MCF 10A (cell line): ENCODE results near the gene TRIM14. TPM values are rescaled to one million over a fixed set of nuclear protein-coding genes. Genes with fewer than 3 reads are reported as not detected.

ENCODE experiments used
- Bru-seq: library from RNA; stranded (reverse); fragments of 400-500 nt; gene quantifications from one replicate; lab custom pipeline; 2021; lab: Mats Ljungman, UMichigan
- BruChase-seq, 2 experiments: library from RNA; stranded (reverse); fragments of 400-500 nt; gene quantifications; one replicate each; lab custom pipeline; 2021; lab: Mats Ljungman, UMichigan
- BruUV-seq: library from RNA; stranded (reverse); fragments of 400-500 nt; replicated peaks from 2 replicates; lab custom pipeline; 2021; lab: Mats Ljungman, UMichigan
- CTCF ChIA-PET: fragments of 300-600 bp; sonication (Branson Sonifier 250); formaldehyde crosslinking; extraction: SDS; loops from one replicate; lab custom pipeline; 2021; ENCODE audit warnings: antibody characterized with exemption, inconsistent platforms; lab: Yijun Ruan, JAX
- POLR2A ChIA-PET: fragments of 300-600, 350-650 bp; sonication (Branson Sonifier 250); formaldehyde crosslinking; extraction: SDS; loops from one replicate; lab custom pipeline; 2020; ENCODE audit warnings: antibody characterized with exemption, inconsistent platforms; lab: Yijun Ruan, JAX
- DNase-seq: peaks from one replicate; pipeline ENCODE4 v3.0.0-alpha.2; 2018; ENCODE audit not compliant: unreplicated experiment
- H3K27ac Mint-ChIP-seq: one replicate; pipeline ENCODE4 v1.8.0; 2022; ENCODE audit warnings: mild to moderate bottlenecking, low read depth, mixed read lengths; ENCODE audit not compliant: unreplicated experiment
- H3K27me3 Mint-ChIP-seq: one replicate; pipeline ENCODE4 v1.8.0; 2022; ENCODE audit warnings: mixed read lengths; ENCODE audit not compliant: insufficient read depth, unreplicated experiment
- H3K36me3 Mint-ChIP-seq: one replicate; pipeline ENCODE4 v1.8.0; 2022; ENCODE audit warnings: mild to moderate bottlenecking, moderate library complexity, mixed read lengths; ENCODE audit not compliant: insufficient read depth, unreplicated experiment
- H3K4me1 Mint-ChIP-seq: one replicate; pipeline ENCODE4 v1.8.0; 2022; ENCODE audit warnings: mixed read lengths; ENCODE audit not compliant: insufficient read depth, unreplicated experiment
- H3K4me3 Mint-ChIP-seq: one replicate; pipeline ENCODE4 v1.8.0; 2022; ENCODE audit warnings: mild to moderate bottlenecking, moderate library complexity, mixed read lengths; ENCODE audit not compliant: unreplicated experiment
- H3K9me3 Mint-ChIP-seq: one replicate; pipeline ENCODE4 v1.8.0; 2022; ENCODE audit warnings: mixed read lengths; ENCODE audit not compliant: unreplicated experiment
- intact Hi-C: fragments of 100-400 bp; cut with micrococcal nuclease; formaldehyde crosslinking; loops from 2 replicates; pipeline ENCODE4 v1.14.1; 2022
- long read RNA-seq: library from polyadenylated mRNA; stranded (forward); transcript quantifications from one replicate; pipeline ENCODE4 v2.0.0, GENCODE V29; 2022
- total RNA-seq: library from RNA; stranded (reverse); gene quantifications from 2 replicates; pipeline ENCODE4 v1.2.3, GENCODE V29; 2022
- TF ChIP-seq, protein P1 (sequence below): fragments of 200-600 bp; IDR thresholded peaks from one replicate; pipeline ENCODE4 v1.8.0; 2022; ENCODE audit warnings: antibody characterized with exemption, mild to moderate bottlenecking; ENCODE audit not compliant: unreplicated experiment

TRIM14 gene, protein sequence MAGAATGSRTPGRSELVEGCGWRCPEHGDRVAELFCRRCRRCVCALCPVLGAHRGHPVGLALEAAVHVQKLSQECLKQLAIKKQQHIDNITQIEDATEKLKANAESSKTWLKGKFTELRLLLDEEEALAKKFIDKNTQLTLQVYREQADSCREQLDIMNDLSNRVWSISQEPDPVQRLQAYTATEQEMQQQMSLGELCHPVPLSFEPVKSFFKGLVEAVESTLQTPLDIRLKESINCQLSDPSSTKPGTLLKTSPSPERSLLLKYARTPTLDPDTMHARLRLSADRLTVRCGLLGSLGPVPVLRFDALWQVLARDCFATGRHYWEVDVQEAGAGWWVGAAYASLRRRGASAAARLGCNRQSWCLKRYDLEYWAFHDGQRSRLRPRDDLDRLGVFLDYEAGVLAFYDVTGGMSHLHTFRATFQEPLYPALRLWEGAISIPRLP
- total RNA-seq (15.8 and 17.9 TPM in 2 replicates), Bru-seq, nascent RNA (percentile 54 among the genes with signal in this experiment), BruChase-seq, experiment 1, labeled RNA remaining after a 6-hour chase (percentile 61 among the genes with signal in this experiment), BruChase-seq, experiment 2, labeled RNA remaining after a 2-hour chase (percentile 56 among the genes with signal in this experiment)
- long read RNA-seq, full-length matches to known transcripts = 25 of 45 reads
- long read RNA-seq, partial matches to known transcripts = 9 of 45 reads
- long read RNA-seq, other reads (novel, unspliced or antisense) = 11 of 45 reads

DNA sequence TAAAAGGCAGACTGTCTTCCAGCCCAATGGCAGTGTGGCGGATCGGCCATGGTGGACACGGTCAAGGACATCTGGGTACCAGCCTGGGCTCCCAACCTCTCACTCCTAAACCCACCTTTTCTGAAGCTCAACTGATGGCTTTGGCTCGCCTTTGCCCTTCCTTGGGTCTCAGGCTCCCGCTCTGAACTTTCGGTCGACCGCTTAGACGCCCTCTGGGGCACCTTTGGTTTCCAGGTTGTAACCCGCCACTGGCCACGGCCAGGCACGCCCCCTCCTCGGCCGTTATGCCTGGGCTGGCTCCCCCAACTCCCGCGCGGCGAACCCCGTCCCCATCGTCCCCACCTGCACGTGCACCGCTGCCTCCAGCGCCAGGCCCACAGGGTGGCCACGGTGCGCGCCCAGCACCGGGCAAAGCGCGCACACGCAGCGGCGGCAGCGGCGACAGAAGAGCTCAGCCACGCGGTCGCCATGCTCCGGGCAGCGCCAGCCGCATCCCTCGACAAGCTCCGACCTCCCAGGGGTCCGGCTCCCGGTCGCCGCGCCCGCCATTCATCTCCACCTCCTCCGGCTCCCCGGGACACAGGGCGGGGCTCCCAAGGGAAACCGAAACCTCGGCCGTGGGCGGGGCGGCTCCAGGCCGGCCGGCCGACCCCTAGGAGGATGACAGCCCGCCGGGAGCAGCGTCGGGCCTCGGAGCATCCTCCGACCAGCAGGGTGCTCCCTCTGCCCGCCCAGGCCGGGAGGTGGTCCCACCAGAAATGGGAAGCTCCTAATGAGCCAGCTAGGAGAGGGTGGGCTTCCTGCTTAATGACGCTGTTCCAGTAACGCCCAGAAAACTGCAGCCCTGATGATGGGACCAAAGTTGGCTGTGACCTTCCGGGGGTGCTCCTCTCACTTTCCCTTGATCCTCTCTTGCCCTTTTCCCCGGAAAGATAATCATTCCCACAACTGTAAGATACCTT, at the start of gene TRIM14:
TSS of gene TRIM14 (minus strand) at position 583 of the 962 bp plus-strand sequence. CDS start at position 549, 34 bp downstream.
- POLR2A ChIA-PET = interaction anchor here (0.6 to 3.1 kb wide), 18 partner anchors 9 to 1676 kb away, joined by 3 to 34 read pairs (median 4); partner anchors contain the start of genes CORO2A, TBC1D2 and TRMO
- peak within 1 kb of the TSS; percentile 34 for H3K27ac Mint-ChIP-seq
- BruUV-seq = no TSS peak

DNA sequence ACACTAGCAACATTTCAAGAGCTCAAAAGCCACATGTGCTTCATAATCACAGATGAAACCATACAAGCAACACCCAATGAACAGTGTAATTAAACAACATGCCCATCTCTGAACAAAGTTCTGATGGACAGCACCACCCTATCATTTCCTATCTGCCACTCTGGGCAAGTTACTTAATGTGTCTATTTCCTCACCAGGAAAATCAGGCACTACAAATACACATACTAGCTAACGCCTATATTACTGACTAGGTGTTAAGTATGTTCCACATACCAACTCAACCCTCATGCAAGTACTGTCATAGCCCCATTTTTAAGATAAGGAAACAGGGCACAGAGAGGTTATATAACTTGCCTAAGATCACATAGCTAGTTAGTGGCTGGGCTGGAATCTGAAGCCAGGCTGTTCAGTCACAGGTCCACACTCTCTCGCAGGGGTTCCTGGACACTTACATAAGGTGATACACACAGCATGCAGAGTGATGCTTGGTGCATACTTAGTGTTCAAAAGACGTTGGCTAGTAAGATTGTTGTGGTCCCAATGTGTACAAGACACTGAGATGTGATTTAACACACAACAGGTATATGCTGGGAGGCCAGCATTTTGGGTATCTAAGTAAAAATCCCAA, 49.2 kb upstream of the TRIM14 start:
- no peak overlapping the region for H3K27ac Mint-ChIP-seq
- H3K27me3 Mint-ChIP-seq = no peaks in the 10 kb centered on the region
- TF ChIP-seq, protein P1, sequence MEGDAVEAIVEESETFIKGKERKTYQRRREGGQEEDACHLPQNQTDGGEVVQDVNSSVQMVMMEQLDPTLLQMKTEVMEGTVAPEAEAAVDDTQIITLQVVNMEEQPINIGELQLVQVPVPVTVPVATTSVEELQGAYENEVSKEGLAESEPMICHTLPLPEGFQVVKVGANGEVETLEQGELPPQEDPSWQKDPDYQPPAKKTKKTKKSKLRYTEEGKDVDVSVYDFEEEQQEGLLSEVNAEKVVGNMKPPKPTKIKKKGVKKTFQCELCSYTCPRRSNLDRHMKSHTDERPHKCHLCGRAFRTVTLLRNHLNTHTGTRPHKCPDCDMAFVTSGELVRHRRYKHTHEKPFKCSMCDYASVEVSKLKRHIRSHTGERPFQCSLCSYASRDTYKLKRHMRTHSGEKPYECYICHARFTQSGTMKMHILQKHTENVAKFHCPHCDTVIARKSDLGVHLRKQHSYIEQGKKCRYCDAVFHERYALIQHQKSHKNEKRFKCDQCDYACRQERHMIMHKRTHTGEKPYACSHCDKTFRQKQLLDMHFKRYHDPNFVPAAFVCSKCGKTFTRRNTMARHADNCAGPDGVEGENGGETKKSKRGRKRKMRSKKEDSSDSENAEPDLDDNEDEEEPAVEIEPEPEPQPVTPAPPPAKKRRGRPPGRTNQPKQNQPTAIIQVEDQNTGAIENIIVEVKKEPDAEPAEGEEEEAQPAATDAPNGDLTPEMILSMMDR = no peak
- no peak for DNase-seq
- H3K36me3 Mint-ChIP-seq = no peaks in the 10 kb centered on the region
- no peak overlapping the region for H3K4me3 Mint-ChIP-seq
- no peaks in the 10 kb centered on the region for H3K4me1 Mint-ChIP-seq
- BruUV-seq = no TSS peak
- POLR2A ChIA-PET = interaction anchor here (0.8 kb wide), 1 partner anchor 13 kb away, joined by 3 read pairs; no protein-coding TSS in a partner anchor
- CTCF ChIA-PET = no interaction called here
- intact Hi-C loops = no loop called here
- H3K9me3 Mint-ChIP-seq = no peaks in the 10 kb centered on the region

More for the DNA sequence above, at the start of gene TRIM14:
- intact Hi-C loops = loop anchor here (1.0 kb wide), 2 partner anchors 74 to 144 kb away; no protein-coding TSS in a partner anchor
- Mint-ChIP-seq H3K4me1 (peaks cover 22% of the 10 kb centered on the region), H3K9me3 (no peaks in the 10 kb centered on the region), H3K27me3 (no peaks in the 10 kb centered on the region), H3K36me3 (peaks cover 9% of the 10 kb centered on the region), H3K4me3 (peak within 1 kb of the TSS; percentile 74)
- TF ChIP-seq, protein P1 = no peak
- CTCF ChIA-PET = interaction anchor here (0.5 to 2.0 kb wide), 20 partner anchors 8 to 195 kb away, joined by 3 to 8 read pairs (median 3); partner anchors contain the start of gene CORO2A
- peak; percentile 70 for DNase-seq

DNA sequence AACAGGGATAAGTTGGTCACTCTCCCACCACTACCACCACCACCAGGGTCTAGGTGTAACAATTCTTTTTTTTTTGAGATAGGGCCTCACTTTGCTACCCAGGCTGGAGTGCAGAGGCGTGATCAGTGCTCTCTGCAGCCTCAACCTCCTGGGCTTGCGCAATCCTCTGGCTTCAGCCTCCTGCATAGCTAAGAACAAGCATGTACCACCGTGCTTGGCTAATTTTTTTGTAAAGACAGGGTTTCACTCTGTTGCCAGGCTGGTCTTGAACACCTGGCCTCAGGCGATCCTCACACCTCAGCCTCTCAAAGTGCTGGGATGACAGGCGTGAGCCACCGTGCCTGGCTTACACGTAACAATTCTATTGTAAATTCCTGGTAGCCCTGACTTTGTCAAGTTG, 45.9 kb upstream of the TRIM14 start:
- intact Hi-C loops = no loop called here
- no TSS peak for BruUV-seq
- no peaks in the 10 kb centered on the region for H3K4me1 Mint-ChIP-seq
- DNase-seq = no peak
- H3K27ac Mint-ChIP-seq = no peak overlapping the region
- no peaks in the 10 kb centered on the region for H3K9me3 Mint-ChIP-seq
- H3K27me3 Mint-ChIP-seq = no peaks in the 10 kb centered on the region
- H3K4me3 Mint-ChIP-seq = no peak overlapping the region
- no peaks in the 10 kb centered on the region for H3K36me3 Mint-ChIP-seq
- CTCF ChIA-PET = no interaction called here
- TF ChIP-seq, protein P1 = no peak
- POLR2A ChIA-PET = no interaction called here
